ENCODE data around the gene INTS15.

INTS15 gene

GRCh38 chr7:6589829-6590644 is at the start of gene INTS15:
Gene INTS15, plus strand, starts transcription at chr7:6590021. Its CDS starts 263 bp downstream, at chr7:6590284.
- DNase-seq (ENCODE audit: low read depth, low spot score): peak; percentile 53

DNA sequence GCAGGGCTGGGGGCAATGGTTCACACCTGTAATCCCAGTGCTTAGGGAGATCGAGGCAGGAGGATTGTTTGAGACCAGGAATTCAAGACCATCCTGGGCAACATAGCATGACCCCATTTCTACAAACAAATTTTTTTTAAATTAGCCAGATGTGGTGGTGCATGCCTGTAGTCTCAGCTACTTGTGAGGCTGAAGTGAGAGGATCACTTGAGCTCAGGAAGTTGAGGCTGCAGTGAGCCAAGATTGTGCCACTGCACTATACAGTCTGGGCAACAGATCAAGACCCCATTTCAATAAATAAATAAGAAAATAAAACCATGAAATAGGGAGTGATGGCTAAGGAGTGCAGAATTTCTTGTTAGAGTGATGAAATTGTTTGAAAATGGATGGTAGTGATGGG is 47.5 kb upstream of the INTS15 start:
- DNase-seq (ENCODE audit: low read depth, low spot score): no peak

DNA sequence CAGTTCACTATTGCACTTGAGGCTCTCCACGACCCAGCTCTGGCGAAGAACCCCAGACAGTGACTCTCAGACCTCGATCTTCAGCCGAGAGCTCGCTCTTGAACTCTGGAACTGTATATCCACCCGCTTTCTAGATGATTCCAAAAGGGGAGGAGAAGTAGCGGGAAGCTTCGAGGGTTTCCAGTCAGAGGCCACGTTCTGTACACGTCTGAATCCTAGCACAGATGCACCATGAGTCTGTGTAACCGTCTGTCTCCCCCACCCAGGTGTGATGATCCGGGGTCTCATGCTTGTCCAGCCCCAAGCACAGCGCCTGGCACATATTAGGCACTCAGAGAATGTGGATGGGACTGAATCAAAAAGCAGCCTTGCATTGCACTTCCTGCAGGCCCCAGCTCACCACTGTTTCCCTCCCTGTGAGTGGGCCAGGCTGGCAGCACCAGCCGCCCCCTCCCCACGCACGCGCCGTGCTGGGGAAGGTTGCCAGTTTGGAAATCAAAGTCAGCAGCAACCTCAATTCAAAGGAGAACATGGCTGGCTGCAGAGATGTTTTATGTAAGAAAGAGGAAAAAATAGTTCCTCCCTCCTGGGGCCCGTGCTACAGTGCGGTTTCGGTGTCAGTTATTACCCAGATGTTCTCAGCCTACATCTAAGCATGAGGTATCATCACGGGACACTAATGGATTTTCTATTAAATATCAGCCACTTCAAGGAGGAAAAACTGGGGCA is 44.3 kb upstream of the INTS15 start:
- no peak for DNase-seq (ENCODE audit: low read depth, low spot score)

DNA sequence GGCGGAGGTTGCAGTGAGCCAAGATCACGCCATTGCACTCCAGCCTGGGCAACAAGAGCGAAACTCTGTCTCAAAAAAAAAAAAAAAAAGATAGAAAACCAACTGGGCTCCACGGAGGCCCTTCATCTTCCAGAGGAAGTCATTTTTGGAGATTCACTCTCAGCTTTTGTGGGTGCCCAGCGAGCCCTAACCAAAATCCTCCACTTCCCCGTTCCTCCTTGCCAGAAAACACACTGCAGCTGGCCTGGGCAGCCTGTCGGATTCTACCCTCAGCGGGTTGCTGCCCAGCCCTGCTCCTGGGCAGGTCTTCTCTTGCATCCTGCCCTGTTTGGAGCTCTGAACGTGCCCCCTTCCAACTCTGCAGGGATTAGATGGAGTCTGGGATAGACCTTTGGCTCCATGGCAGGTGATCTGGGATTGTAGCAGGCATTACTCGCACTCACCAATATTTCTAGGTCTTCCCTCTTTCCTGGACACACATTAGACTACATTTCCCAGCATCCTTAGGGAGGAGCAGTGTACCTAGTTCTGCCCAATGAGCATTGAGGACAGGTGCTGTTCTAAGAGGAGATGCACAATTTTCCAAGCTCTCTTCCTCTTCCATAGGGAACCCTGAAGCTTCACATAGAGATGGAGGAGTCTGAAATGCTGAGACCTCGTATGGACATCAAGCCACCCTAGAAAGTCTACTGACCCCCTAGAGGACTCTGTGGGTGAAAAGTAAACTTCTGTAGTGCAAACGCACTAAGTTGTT is 43.1 kb upstream of the INTS15 start:
- DNase-seq (ENCODE audit: low read depth, low spot score): no peak

DNA sequence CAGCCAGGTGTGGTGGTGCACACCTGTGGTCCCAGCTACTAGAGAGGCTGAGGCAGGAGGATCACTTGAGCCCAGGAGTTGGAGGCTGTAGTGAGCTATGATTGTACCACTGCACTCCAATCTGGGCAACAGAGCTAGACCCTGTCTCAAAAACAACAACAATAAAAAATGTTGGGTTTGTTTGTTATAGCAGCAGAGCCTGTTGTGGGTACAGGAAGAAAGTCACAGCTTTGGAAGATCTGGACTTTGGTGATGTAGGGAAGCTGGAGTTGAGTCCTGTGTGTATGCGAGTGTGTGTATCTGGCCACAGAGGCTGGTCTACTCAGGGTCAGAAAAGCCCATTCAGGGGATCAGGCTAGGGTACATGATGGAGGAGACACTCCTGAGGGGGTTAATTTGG is 42.4 kb upstream of the INTS15 start:
- DNase-seq (ENCODE audit: low read depth, low spot score): no peak

- no peak for DNase-seq (ENCODE audit: low read depth, low spot score)
Observed at GRCh38 chr7:6551016-6551511, 38.8 kb upstream of the INTS15 start, which contains the start of gene GRID2IP. Gene GRID2IP, minus strand, starts transcription at chr7:6551461. Its CDS starts 25 bp downstream, at chr7:6551436.

GRCh38 chr7:6553448-6554044 is 36.3 kb upstream of the INTS15 start:
- no peak for DNase-seq (ENCODE audit: low read depth, low spot score)

DNA sequence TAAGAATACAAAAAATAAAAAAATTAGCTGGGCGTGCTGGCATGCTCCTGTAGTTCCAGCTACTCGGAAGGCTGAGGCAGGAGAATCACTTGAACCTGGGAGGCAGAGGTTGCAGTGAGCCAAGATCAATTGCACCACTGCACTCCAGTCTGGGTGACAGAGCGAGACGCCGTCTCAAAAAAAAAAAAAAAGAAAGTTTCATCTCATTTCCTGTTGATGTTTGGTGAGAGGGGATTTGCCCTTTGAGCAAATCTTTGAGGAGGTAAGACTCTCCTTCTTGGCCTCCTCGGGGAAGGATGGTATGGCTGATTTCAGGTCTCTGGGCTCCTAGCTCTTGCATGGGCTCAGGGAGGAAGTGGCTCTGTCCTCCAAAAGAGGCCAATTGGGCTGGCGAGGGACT is 35.0 kb upstream of the INTS15 start:
- DNase-seq (ENCODE audit: low read depth, low spot score): no peak

- no peak for DNase-seq (ENCODE audit: low read depth, low spot score)
Observed at GRCh38 chr7:6556196-6556595, 33.6 kb upstream of the INTS15 start.

GRCh38 chr7:6558837-6559236 is 31.0 kb upstream of the INTS15 start:
- no peak for DNase-seq (ENCODE audit: low read depth, low spot score)

- DNase-seq (ENCODE audit: low read depth, low spot score): no peak
Observed at GRCh38 chr7:6559896-6560295, 29.9 kb upstream of the INTS15 start.

DNA sequence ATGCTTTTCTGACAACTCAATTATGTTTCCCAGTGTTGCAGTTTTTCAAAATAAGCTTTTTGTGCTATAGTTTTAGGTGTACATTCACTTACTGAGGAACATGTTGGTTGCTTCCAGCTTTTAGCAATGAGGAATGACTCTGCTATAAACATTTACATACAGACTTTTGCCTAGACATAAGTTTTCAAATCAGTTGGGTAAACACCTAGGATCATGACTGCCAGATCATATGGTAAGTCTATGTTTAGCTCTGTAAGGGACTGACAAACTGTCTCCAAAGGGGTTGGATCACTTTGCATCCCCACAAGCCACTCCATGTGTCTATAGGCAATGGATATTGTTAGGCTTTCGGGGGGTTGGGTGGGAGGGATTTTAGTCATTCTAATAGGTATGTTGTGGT is 27.7 kb upstream of the INTS15 start:
- no peak for DNase-seq (ENCODE audit: low read depth, low spot score)

DNA sequence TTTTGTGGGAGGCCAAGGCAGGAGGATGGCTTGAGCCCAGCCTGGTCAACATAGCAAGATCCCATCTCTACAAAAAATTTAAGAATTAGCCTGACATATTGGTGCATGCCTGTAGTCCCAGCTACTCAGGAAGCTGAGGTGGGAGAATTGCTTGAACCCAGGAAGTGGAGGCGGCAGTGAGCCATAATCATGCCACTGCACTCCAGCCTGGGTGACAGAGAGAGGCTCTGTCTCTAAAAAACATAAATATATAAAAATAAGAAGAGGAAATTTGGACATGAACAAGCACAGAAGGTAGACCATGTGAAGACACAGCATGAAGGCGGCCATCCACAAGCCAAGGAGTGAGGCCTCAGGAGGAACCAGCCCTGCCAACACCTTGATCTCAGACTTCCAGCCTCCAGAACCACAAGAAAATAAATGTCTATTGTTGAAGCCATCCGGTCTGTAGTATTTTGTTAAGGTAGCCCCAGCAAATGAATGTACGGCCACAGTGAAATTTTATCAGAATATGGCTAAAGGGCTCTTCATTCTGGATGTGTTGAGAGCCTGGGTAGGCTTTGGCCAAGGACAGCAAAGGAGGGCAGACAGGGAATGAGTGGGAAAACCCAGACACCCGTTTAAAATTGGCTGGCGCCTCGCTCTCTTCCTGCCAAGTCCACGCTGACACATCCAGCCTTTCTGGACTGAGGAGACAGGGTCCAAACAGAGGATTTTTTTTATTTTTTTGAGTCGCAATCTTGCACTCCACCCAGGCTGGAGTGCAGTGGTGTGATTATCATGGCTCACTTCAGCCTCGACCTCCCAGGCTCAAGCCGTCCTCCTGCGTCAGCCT is 25.7 kb upstream of the INTS15 start:
- no peak for DNase-seq (ENCODE audit: low read depth, low spot score)

DNA sequence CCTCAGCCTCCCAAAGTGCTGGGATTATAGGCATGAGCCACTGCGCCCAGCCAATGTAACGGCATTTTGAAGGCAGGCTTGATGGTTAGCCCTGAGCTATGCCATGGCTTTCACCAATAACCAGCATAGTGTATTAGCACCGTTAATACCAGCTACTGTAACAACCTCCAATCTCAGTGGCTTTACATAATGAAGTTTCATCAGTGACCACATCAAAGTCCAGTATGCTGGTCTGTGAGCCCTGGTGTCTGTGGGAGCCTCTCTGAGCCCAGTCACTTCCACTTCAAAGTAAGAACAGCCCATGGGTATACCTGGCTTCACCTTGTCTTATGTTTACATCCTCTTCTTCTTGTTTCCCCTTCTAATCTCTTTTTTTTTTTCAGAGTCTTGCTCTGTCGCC is 24.2 kb upstream of the INTS15 start:
- no peak for DNase-seq (ENCODE audit: low read depth, low spot score)

GRCh38 chr7:6567886-6568285 is 21.9 kb upstream of the INTS15 start:
- no peak for DNase-seq (ENCODE audit: low read depth, low spot score)

- DNase-seq (ENCODE audit: low read depth, low spot score): no peak
Observed at GRCh38 chr7:6571160-6571779, 18.6 kb upstream of the INTS15 start.

DNA sequence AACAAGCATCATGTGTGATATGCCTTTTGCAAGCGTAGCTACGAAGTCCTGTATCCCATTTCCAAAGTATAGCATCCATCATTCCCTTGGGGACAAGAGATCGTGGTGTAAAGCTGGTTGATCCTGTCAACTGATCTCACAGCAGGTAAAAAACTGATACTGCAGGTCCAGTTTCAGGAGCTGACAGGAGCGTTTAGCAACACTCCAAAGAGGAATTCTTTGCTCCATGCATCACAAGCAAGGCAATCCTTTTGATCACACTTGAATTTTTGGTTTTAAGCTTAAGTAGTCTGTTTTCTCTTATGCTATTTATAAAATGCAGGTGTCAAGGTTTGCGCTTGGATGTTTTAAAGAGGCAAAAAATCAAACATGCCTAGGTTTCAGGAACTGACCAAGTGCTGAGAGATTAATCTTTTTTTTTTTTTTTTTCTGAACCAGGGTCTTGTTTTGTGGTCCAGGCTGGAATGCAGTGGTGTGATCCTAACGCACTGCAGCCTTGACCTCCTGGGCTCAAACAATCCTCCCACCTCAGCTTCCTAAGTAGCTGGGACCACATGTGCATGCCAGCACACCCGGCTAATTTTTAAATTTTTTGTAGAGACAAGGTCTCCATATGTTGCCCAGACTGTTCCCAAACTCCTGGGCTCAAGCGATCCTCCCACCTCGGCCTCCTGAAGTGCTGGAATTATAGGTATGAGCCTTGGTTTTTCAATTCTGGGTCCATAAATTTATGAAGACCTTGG is 14.4 kb upstream of the INTS15 start:
- DNase-seq (ENCODE audit: low read depth, low spot score): no peak

- no peak for DNase-seq (ENCODE audit: low read depth, low spot score)
Observed at GRCh38 chr7:6576024-6576866, 13.6 kb upstream of the INTS15 start.

Data from smooth muscle cell of the brain vasculature (primary cell).